Measurements from ENCODE around the gene AGBL4. TPM values are rescaled to one million over a fixed set of nuclear protein-coding genes. Genes with fewer than 3 reads are reported as not detected.

AGBL4 gene
- total RNA-seq, 4 donors from 2014 or later, result 0.19 to 1.0 (median 1.0) TPM; not detected in 1

DNA sequence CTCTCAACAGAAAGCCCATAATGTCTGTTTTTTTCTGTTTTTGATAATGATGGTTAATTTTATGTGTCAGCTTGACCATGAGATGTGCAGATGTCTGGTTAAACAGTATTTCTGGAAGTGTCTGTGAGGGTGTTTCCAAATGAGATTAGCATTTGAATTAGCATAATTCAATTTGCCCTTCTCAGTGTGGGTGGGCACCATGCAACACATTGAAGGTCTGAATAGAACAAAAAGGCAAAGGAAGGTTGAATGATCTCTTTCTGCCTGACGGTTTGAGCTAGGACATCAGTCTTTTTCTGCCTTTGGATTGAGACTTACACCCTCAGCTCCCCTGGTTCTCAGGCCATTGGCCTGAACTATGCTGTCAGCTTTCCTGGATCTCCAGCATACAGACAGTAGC lies 1516.9 kb downstream of the AGBL4 start:
- Histone ChIP-seq H3K27me3 (peaks cover 6% of the 10 kb centered on the region), H3K9me3 (no peaks in the 10 kb centered on the region), H3K4me1 (no peaks in the 10 kb centered on the region), H3K4me3 (no peak overlapping the region), H3K36me3 (no peaks in the 10 kb centered on the region), H3K27ac (no peak overlapping the region)
- no peak for TF ChIP-seq EP300 (IDR thresholded peaks at IDR 0.05)
- TF ChIP-seq POLR2AphosphoS5 (IDR thresholded peaks at IDR 0.05), result no peak
- TF ChIP-seq POLR2A (IDR thresholded peaks at IDR 0.05), result no peak
- TF ChIP-seq, protein P1, sequence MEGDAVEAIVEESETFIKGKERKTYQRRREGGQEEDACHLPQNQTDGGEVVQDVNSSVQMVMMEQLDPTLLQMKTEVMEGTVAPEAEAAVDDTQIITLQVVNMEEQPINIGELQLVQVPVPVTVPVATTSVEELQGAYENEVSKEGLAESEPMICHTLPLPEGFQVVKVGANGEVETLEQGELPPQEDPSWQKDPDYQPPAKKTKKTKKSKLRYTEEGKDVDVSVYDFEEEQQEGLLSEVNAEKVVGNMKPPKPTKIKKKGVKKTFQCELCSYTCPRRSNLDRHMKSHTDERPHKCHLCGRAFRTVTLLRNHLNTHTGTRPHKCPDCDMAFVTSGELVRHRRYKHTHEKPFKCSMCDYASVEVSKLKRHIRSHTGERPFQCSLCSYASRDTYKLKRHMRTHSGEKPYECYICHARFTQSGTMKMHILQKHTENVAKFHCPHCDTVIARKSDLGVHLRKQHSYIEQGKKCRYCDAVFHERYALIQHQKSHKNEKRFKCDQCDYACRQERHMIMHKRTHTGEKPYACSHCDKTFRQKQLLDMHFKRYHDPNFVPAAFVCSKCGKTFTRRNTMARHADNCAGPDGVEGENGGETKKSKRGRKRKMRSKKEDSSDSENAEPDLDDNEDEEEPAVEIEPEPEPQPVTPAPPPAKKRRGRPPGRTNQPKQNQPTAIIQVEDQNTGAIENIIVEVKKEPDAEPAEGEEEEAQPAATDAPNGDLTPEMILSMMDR (IDR thresholded peaks at IDR 0.05), result no peak
- 0% methylated on average over 1 of the region's 1 CpG for WGBS
- DNase-seq (ENCODE audit: low spot score in 2 of 2), result no peak

GRCh38 chr1:48500541-48501450 lies 1523.0 kb downstream of the AGBL4 start:
- Histone ChIP-seq H3K36me3 (no peaks in the 10 kb centered on the region), H3K4me1 (peaks cover 5% of the 10 kb centered on the region), H3K27ac (no peak overlapping the region), H3K27me3 (no peaks in the 10 kb centered on the region), H3K4me3 (no peak overlapping the region), H3K9me3 (no peaks in the 10 kb centered on the region)
- WGBS, result 64% methylated on average over 12 of the region's 12 CpGs
- no peak for TF ChIP-seq POLR2A (IDR thresholded peaks at IDR 0.05)
- no peak for TF ChIP-seq EP300 (IDR thresholded peaks at IDR 0.05)
- TF ChIP-seq POLR2AphosphoS5 (IDR thresholded peaks at IDR 0.05), result no peak
- TF ChIP-seq, protein P1 (IDR thresholded peaks at IDR 0.05), result no peak
- no peak for DNase-seq (ENCODE audit: low spot score in 2 of 2)

DNA sequence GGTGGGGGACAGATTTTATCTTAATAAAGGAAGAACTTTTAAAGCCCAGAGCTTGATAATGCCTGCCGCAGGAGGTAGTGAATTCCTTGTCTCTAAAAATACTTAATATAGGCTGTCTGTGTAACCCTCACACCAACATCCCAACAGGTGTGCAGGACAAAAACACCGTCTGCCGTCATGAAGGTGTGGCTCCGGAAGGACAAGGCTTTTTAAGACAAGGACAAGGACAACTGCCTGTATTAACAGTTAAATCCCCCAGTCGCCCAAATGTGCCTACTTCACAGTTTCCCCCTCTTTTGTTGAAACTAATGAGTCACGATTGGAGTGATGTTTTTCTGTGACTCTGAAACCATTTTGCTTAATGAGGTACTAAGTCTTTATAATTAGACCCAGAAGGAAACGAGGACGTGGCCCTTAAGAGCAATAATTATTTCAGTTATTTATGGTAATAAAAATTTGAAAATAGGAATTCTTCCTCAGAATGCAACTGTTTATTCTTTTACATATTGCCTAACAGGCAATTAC lies 1524.5 kb downstream of the AGBL4 start:
- Histone ChIP-seq H3K4me3 (no peak overlapping the region), H3K36me3 (no peaks in the 10 kb centered on the region), H3K4me1 (peaks cover 5% of the 10 kb centered on the region), H3K9me3 (no peaks in the 10 kb centered on the region), H3K27ac (no peak overlapping the region), H3K27me3 (no peaks in the 10 kb centered on the region)
- 72% methylated on average over 8 of the region's 8 CpGs for WGBS
- TF ChIP-seq, protein P1 (IDR thresholded peaks at IDR 0.05), result no peak
- TF ChIP-seq POLR2AphosphoS5 (IDR thresholded peaks at IDR 0.05), result no peak
- no peak for DNase-seq (ENCODE audit: low spot score in 2 of 2)

- Histone ChIP-seq H3K27ac (no peak overlapping the region), H3K4me3 (no peak overlapping the region), H3K4me1 (peaks cover 5% of the 10 kb centered on the region), H3K9me3 (no peaks in the 10 kb centered on the region), H3K27me3 (no peaks in the 10 kb centered on the region), H3K36me3 (no peaks in the 10 kb centered on the region)
- WGBS, result 24% methylated on average over 15 of the region's 15 CpGs
- TF ChIP-seq EP300 (IDR thresholded peaks at IDR 0.05) (no peak), POLR2A (IDR thresholded peaks at IDR 0.05) (no peak), POLR2AphosphoS5 (IDR thresholded peaks at IDR 0.05) (no peak)
- TF ChIP-seq, protein P1 (IDR thresholded peaks at IDR 0.05), result peak; percentile 93
- peak; percentile 87 to 89 for DNase-seq (ENCODE audit: low spot score in 2 of 2)
Measured at GRCh38 chr1:48498096-48498791, 1525.5 kb downstream of the AGBL4 start.

GRCh38 chr1:48495911-48496310 lies 1527.8 kb downstream of the AGBL4 start:
- no peaks in the 10 kb centered on the region for H3K36me3 ChIP-seq
- TF ChIP-seq POLR2A (IDR thresholded peaks at IDR 0.05), result no peak
- TF ChIP-seq EP300 (IDR thresholded peaks at IDR 0.05), result no peak
- TF ChIP-seq POLR2AphosphoS5 (IDR thresholded peaks at IDR 0.05), result no peak
- TF ChIP-seq, protein P1 (IDR thresholded peaks at IDR 0.05), result no peak
- no peak overlapping the region for H3K27ac ChIP-seq
- H3K27me3 ChIP-seq, result no peaks in the 10 kb centered on the region
- H3K4me3 ChIP-seq, result no peak overlapping the region
- peaks cover 5% of the 10 kb centered on the region for H3K4me1 ChIP-seq
- no peaks in the 10 kb centered on the region for H3K9me3 ChIP-seq
- no peak for DNase-seq (ENCODE audit: low spot score in 2 of 2)
- 90% methylated on average over 3 of the region's 3 CpGs for WGBS
